GM12878 (cell line): ENCODE measurements around the gene NHEJ1. TPM values are rescaled to one million over a fixed set of nuclear protein-coding genes. Genes with fewer than 3 reads are reported as not detected.
A peak's percentile ranks its signal among the peaks of the same experiment; 100 is the strongest.

Experiments
- ATF7 ChIP-seq: fragments of 450-650 bp; IDR thresholded peaks from 2 replicates; pipeline ENCODE4 v1.6.1; 2016; ENCODE audit warnings: low read depth, mild to moderate bottlenecking
- BCL3 ChIP-seq: IDR thresholded peaks from 2 replicates; pipeline ENCODE4 v1.6.1; 2011; ENCODE audit warnings: borderline replicate concordance, low read depth, mild to moderate bottlenecking, moderate library complexity, low read length; ENCODE audit not compliant: insufficient read depth, poor library complexity, severe bottlenecking
- CBX5 ChIP-seq: sonication (generic); IDR thresholded peaks from 2 replicates; pipeline ENCODE4 v1.6.1; 2016; ENCODE audit warnings: low read depth, moderate library complexity, mild to moderate bottlenecking, inconsistent platforms
- EED ChIP-seq: sonication (generic); IDR thresholded peaks from 2 replicates; pipeline ENCODE4 v1.6.1; 2016; ENCODE audit warnings: antibody characterized with exemption, low read depth
- FOXK2 ChIP-seq: fragments of 450-650 bp; IDR thresholded peaks from 2 replicates; pipeline ENCODE4 v1.6.1; 2017; ENCODE audit warnings: mild to moderate bottlenecking, moderate library complexity
- IRF4 ChIP-seq: IDR thresholded peaks from 2 replicates; pipeline ENCODE4 v1.6.1; 2011; ENCODE audit warnings: low read depth, low read length
- PBX3 ChIP-seq: IDR thresholded peaks from 2 replicates; pipeline ENCODE4 v1.6.1; 2011; ENCODE audit warnings: mild to moderate bottlenecking, low read depth, low read length, moderate library complexity; ENCODE audit not compliant: insufficient replicate concordance
- POLR2AphosphoS2 ChIP-seq: IDR thresholded peaks from 2 replicates; pipeline ENCODE4 v1.6.1; 2011; ENCODE audit warnings: low read depth, mild to moderate bottlenecking, low read length, improper control_type of control experiment, moderate library complexity
- POU2F2 ChIP-seq: IDR thresholded peaks from 3 replicates; pipeline ENCODE4 v1.6.1; 2011; ENCODE audit warnings: low read depth, mild to moderate bottlenecking, low read length, borderline replicate concordance
- RFX5 ChIP-seq: IDR thresholded peaks from 2 replicates; pipeline ENCODE4 v1.6.1; 2011; ENCODE audit warnings: low read depth, low read length, improper control_type of control experiment
- SMAD1 ChIP-seq: fragments of 450-650 bp; IDR thresholded peaks from 2 replicates; pipeline ENCODE4 v1.6.1; 2018; ENCODE audit warnings: mild to moderate bottlenecking, low read depth; ENCODE audit not compliant: partially characterized antibody
- SREBF2 ChIP-seq: IDR thresholded peaks from 2 replicates; pipeline ENCODE4 v1.6.1; 2012; ENCODE audit warnings: mild to moderate bottlenecking, low read length
- STAT1 ChIP-seq: fragments of 450-650 bp; conservative IDR thresholded peaks from 2 replicates; pipeline ENCODE4 v1.6.1; 2014; ENCODE audit warnings: antibody characterized with exemption, mild to moderate bottlenecking
- SUPT20H ChIP-seq: IDR thresholded peaks from 2 replicates; pipeline ENCODE4 v1.6.1; 2011; ENCODE audit warnings: low read depth, mild to moderate bottlenecking, low read length, moderate library complexity, borderline replicate concordance; ENCODE audit not compliant: control insufficient read depth
- TAF1 ChIP-seq: IDR thresholded peaks from 2 replicates; pipeline ENCODE4 v1.6.1; 2011; ENCODE audit warnings: mild to moderate bottlenecking, low read depth, low read length, borderline replicate concordance
- TARDBP ChIP-seq: IDR thresholded peaks from 2 replicates; pipeline ENCODE4 v1.6.1; 2016; ENCODE audit warnings: borderline replicate concordance
- ZNF217 ChIP-seq: fragments of 450-650 bp; IDR thresholded peaks from 2 replicates; pipeline ENCODE4 v1.6.1; 2017; ENCODE audit warnings: antibody characterized with exemption, mild to moderate bottlenecking
- ZZZ3 ChIP-seq: IDR thresholded peaks from 2 replicates; pipeline ENCODE4 v1.6.1; 2011; ENCODE audit warnings: low read depth; ENCODE audit not compliant: control insufficient read depth, insufficient read length
- polyA plus RNA-seq, 11 experiments: library from polyadenylated mRNA; depleted of rRNA in 4 of 11; unstranded in 6 of 11; stranded (reverse) in 5 of 11; fragments of >200 nt; fragmentation: Nextera tagmentation in 4 of 11; fragmentation: Illumina TruSeq in 1 of 11; extraction: Ambion mirVana in 4 of 11; extraction: Trizol in 1 of 11; gene quantifications; 1 replicate in 1 of 11; 2 replicates in 10 of 11; pipeline versions ENCODE4 v1.2.1 to v1.2.3, GENCODE V29; 2011 to 2016; ENCODE audit warnings: inconsistent platforms in 2 of 11, missing spikeins in 2 of 11, low read depth in 1 of 11
- total RNA-seq, 4 experiments: library from RNA; depleted of rRNA in 3 of 4; stranded (reverse); fragments of >200 nt in 3 of 4; fragmentation: Illumina TruSeq in 1 of 4; extraction: Trizol in 1 of 4; gene quantifications; 2 replicates each; pipeline versions ENCODE4 v1.2.1 to v1.2.3, GENCODE V29; 2013 to 2021
- TF ChIP-seq, protein P1 (sequence below): IDR thresholded peaks from 2 replicates; pipeline ENCODE4 v1.6.1; 2012; ENCODE audit warnings: mild to moderate bottlenecking, low read depth, low read length
- TF ChIP-seq, protein P2 (sequence below): fragments of 450-650 bp; formaldehyde crosslinking; IDR thresholded peaks from 2 replicates; pipeline ENCODE4 v1.4.0; 2022; ENCODE audit warnings: mild to moderate bottlenecking, moderate library complexity

NHEJ1 gene
- total and polyA plus RNA-seq, 10 of the 15 experiments (the other 5 are each of a cell fraction or from before 2014, with no cell fraction given), result 11.8 to 20.2 (median 17.0) TPM

- TF ChIP-seq, protein P1, sequence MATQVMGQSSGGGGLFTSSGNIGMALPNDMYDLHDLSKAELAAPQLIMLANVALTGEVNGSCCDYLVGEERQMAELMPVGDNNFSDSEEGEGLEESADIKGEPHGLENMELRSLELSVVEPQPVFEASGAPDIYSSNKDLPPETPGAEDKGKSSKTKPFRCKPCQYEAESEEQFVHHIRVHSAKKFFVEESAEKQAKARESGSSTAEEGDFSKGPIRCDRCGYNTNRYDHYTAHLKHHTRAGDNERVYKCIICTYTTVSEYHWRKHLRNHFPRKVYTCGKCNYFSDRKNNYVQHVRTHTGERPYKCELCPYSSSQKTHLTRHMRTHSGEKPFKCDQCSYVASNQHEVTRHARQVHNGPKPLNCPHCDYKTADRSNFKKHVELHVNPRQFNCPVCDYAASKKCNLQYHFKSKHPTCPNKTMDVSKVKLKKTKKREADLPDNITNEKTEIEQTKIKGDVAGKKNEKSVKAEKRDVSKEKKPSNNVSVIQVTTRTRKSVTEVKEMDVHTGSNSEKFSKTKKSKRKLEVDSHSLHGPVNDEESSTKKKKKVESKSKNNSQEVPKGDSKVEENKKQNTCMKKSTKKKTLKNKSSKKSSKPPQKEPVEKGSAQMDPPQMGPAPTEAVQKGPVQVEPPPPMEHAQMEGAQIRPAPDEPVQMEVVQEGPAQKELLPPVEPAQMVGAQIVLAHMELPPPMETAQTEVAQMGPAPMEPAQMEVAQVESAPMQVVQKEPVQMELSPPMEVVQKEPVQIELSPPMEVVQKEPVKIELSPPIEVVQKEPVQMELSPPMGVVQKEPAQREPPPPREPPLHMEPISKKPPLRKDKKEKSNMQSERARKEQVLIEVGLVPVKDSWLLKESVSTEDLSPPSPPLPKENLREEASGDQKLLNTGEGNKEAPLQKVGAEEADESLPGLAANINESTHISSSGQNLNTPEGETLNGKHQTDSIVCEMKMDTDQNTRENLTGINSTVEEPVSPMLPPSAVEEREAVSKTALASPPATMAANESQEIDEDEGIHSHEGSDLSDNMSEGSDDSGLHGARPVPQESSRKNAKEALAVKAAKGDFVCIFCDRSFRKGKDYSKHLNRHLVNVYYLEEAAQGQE, result no peak
- TF ChIP-seq IRF4 (0 out of 2 replicates have a peak, but pooled peaks have one; percentile 15), PBX3 (no peak), STAT1 (peak; percentile 86; the same call in 1 of the 2 replicates), SREBF2 (no peak), FOXK2 (peak; percentile 34), ZNF217 (peak; percentile 58; the same call in 1 of the 2 replicates), ZZZ3 (no peak), TARDBP (peak; percentile 64; the same call in 1 of the 2 replicates), BCL3 (peak; percentile 37), POU2F2 (peak; percentile 22; the same call in 1 of the 3 replicates), POLR2AphosphoS2 (peak; percentile 90), SUPT20H (no peak), TAF1 (peak; percentile 49; the same call in 1 of the 2 replicates), EED (peak; percentile 62), ATF7 (0 out of 2 replicates have a peak, but pooled peaks have one; percentile 21), SMAD1 (peak; percentile 73), RFX5 (no peak), CBX5 (no peak)
- TF ChIP-seq, protein P2, sequence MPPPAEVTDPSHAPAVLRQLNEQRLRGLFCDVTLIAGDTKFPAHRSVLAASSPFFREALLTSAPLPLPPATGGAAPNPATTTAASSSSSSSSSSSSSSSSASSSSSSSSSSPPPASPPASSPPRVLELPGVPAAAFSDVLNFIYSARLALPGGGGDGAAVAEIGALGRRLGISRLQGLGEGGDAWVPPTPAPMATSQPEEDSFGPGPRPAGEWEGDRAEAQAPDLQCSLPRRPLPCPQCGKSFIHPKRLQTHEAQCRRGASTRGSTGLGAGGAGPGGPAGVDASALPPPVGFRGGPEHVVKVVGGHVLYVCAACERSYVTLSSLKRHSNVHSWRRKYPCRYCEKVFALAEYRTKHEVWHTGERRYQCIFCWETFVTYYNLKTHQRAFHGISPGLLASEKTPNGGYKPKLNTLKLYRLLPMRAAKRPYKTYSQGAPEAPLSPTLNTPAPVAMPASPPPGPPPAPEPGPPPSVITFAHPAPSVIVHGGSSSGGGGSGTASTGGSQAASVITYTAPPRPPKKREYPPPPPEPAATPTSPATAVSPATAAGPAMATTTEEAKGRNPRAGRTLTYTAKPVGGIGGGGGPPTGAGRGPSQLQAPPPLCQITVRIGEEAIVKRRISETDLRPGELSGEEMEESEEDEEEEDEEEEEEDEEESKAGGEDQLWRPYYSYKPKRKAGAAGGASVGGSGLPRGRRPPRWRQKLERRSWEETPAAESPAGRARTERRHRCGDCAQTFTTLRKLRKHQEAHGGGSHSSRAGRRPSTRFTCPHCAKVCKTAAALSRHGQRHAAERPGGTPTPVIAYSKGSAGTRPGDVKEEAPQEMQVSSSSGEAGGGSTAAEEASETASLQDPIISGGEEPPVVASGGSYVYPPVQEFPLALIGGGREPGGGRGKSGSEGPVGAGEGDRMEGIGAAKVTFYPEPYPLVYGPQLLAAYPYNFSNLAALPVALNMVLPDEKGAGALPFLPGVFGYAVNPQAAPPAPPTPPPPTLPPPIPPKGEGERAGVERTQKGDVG, result peak; percentile 89
These were observed 17.1 kb upstream of the NHEJ1 start, which contains the start of gene RETREG2 (continued) for GRCh38 chr2:219177552-219178376.
